G401.6 (cell line): ENCODE data around the gene SSR4.

Experiments used
- FAIRE-seq: peaks from 2 replicates; lab custom pipeline; 2012; peaks lifted over from hg19 to GRCh38; lab: Jason Lieb, UNC

Gene SSR4

GRCh38 chrX:153769865-153770600 is 24.4 kb upstream of the SSR4 start:
- no peak for FAIRE-seq

GRCh38 chrX:153770601-153771414 is 23.7 kb upstream of the SSR4 start:
- no peak for FAIRE-seq

- no peak for FAIRE-seq
Measured at GRCh38 chrX:153771415-153772315, 22.8 kb upstream of the SSR4 start.

GRCh38 chrX:153772316-153773217 is 21.9 kb upstream of the SSR4 start:
- FAIRE-seq: no peak

GRCh38 chrX:153773218-153773611 is 21.3 kb upstream of the SSR4 start:
- FAIRE-seq: no peak

- FAIRE-seq: no peak
Measured at GRCh38 chrX:153773741-153774575, 20.5 kb upstream of the SSR4 start.

- no peak for FAIRE-seq
Measured at GRCh38 chrX:153774576-153775292, 19.7 kb upstream of the SSR4 start.

GRCh38 chrX:153775293-153776119 is 19.0 kb upstream of the SSR4 start:
- no peak for FAIRE-seq

- FAIRE-seq: no peak
Measured at GRCh38 chrX:153776120-153776599, 18.3 kb upstream of the SSR4 start.

GRCh38 chrX:153776611-153777045 is 17.8 kb upstream of the SSR4 start:
- no peak for FAIRE-seq

GRCh38 chrX:153777261-153778090 is 17.0 kb upstream of the SSR4 start:
- FAIRE-seq: no peak

- FAIRE-seq: no peak
Measured at GRCh38 chrX:153778181-153778580, 16.3 kb upstream of the SSR4 start.

GRCh38 chrX:153778684-153779101 is 15.8 kb upstream of the SSR4 start:
- FAIRE-seq: no peak

- FAIRE-seq: no peak
Measured at GRCh38 chrX:153779891-153780677, 14.4 kb upstream of the SSR4 start.

GRCh38 chrX:153780678-153781427 is 13.6 kb upstream of the SSR4 start, which contains the start of gene SRPK3:
Gene SRPK3 (plus strand): TSS chrX:153781041. CDS start chrX:153781087, 46 bp downstream.
- FAIRE-seq: no peak

- no peak for FAIRE-seq
Measured at GRCh38 chrX:153781428-153782047, 12.9 kb upstream of the SSR4 start.
